ENCODE results near the gene WWOX. TPM values are rescaled to one million over a fixed set of nuclear protein-coding genes. Genes with fewer than 3 reads are reported as not detected.

Gene WWOX
- polyA plus RNA-seq, 1 donor (not counting 4 experiments of a cell fraction or from before 2014, with no cell fraction given), result 5.1 TPM

GRCh38 chr16:78364556-78364880, 265.1 kb downstream of the WWOX start:
- Histone ChIP-seq H3K9ac (ENCODE audit: control insufficient read depth, extremely low read depth, insufficient read depth, low read length) (no peak overlapping the region), H3K4me3 (ENCODE audit: control insufficient read depth in 2 of 3, extremely low read depth in 1 of 3, insufficient read depth in 2 of 3, low read depth in 1 of 3, low read length in 3 of 3) (no peak overlapping the region), H3K36me3 (ENCODE audit: control insufficient read depth in 2 of 2, extremely low read depth in 1 of 2, insufficient read depth in 2 of 2, low read length in 2 of 2) (no peaks in the 10 kb centered on the region), H3K79me2 (ENCODE audit: control insufficient read depth, insufficient read depth, low read length) (no peaks in the 10 kb centered on the region), H3K9me3 (ENCODE audit: control insufficient read depth, low read depth, low read length) (no peaks in the 10 kb centered on the region), H4K20me1 (ENCODE audit: control insufficient read depth, extremely low read depth, insufficient read depth, low read length) (no peaks in the 10 kb centered on the region), H3K4me1 (ENCODE audit: control insufficient read depth, extremely low read depth, insufficient read depth, low read length) (no peaks in the 10 kb centered on the region), H3K9me1 (ENCODE audit: control insufficient read depth, extremely low read depth, insufficient read depth, low read length) (no peaks in the 10 kb centered on the region), H3K27me3 (ENCODE audit: control insufficient read depth, extremely low read depth, insufficient read depth, low read length) (no peaks in the 10 kb centered on the region), H3K27ac (ENCODE audit: control insufficient read depth, insufficient read depth, low read length) (no peak overlapping the region), H3K4me2 (ENCODE audit: control insufficient read depth, extremely low read depth, insufficient read depth, low read depth, low read length) (no peak overlapping the region), H2AFZ (ENCODE audit: control insufficient read depth, low read length) (no peak overlapping the region)
- FAIRE-seq (no peak), DNase-seq (ENCODE audit: low read depth, low spot score) (no peak)
- dilution Hi-C loops (cut with MboI; ENCODE audit: extremely low pct_ligation_motif_present, low sequenced_read_pairs), result no loop called here
- TF ChIP-seq, protein P1, sequence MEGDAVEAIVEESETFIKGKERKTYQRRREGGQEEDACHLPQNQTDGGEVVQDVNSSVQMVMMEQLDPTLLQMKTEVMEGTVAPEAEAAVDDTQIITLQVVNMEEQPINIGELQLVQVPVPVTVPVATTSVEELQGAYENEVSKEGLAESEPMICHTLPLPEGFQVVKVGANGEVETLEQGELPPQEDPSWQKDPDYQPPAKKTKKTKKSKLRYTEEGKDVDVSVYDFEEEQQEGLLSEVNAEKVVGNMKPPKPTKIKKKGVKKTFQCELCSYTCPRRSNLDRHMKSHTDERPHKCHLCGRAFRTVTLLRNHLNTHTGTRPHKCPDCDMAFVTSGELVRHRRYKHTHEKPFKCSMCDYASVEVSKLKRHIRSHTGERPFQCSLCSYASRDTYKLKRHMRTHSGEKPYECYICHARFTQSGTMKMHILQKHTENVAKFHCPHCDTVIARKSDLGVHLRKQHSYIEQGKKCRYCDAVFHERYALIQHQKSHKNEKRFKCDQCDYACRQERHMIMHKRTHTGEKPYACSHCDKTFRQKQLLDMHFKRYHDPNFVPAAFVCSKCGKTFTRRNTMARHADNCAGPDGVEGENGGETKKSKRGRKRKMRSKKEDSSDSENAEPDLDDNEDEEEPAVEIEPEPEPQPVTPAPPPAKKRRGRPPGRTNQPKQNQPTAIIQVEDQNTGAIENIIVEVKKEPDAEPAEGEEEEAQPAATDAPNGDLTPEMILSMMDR (optimal IDR thresholded peaks at IDR 0.05 in 1 of 3, IDR thresholded peaks at IDR 0.05 in 1 of 3, conservative IDR thresholded peaks at IDR 0.05 in 1 of 3; ENCODE audit: extremely low read depth in 1 of 3, insufficient read depth in 2 of 3, low read length in 3 of 3), result no peak
- TF ChIP-seq EZH2 (IDR thresholded peaks at IDR 0.05; ENCODE audit: low read length), result no peak

DNA sequence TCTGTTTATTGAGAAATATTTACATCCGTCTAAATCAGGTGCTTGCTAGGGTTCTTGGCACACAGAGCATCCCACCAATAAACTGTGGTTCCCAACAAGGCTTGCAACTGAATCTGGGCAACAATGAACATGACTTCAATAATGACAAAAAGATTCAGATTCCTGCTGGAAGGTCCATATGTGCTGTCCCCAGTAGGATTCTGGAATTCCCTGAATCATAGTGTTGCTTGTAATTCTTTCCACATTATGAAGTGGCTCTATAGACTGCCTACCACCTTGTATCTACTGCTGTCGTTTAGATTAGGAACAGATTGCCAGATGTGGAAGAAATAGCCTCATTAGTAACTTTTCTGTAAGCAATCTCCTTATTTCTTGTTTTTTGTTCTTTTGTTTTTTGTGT, 265.9 kb downstream of the WWOX start:
- H3K9me3 ChIP-seq (ENCODE audit: control insufficient read depth, low read depth, low read length), result no peaks in the 10 kb centered on the region
- H3K27me3 ChIP-seq (ENCODE audit: control insufficient read depth, extremely low read depth, insufficient read depth, low read length), result no peaks in the 10 kb centered on the region
- dilution Hi-C loops (cut with MboI; ENCODE audit: extremely low pct_ligation_motif_present, low sequenced_read_pairs), result no loop called here
- no peaks in the 10 kb centered on the region for H3K36me3 ChIP-seq (ENCODE audit: control insufficient read depth in 2 of 2, extremely low read depth in 1 of 2, insufficient read depth in 2 of 2, low read length in 2 of 2)
- no peak overlapping the region for H2AFZ ChIP-seq (ENCODE audit: control insufficient read depth, low read length)
- H4K20me1 ChIP-seq (ENCODE audit: control insufficient read depth, extremely low read depth, insufficient read depth, low read length), result no peaks in the 10 kb centered on the region
- H3K9me1 ChIP-seq (ENCODE audit: control insufficient read depth, extremely low read depth, insufficient read depth, low read length), result no peaks in the 10 kb centered on the region
- no peak for TF ChIP-seq EZH2 (IDR thresholded peaks at IDR 0.05; ENCODE audit: low read length)
- TF ChIP-seq, protein P1 (optimal IDR thresholded peaks at IDR 0.05 in 1 of 3, IDR thresholded peaks at IDR 0.05 in 1 of 3, conservative IDR thresholded peaks at IDR 0.05 in 1 of 3; ENCODE audit: extremely low read depth in 1 of 3, insufficient read depth in 2 of 3, low read length in 3 of 3), result no peak
- no peaks in the 10 kb centered on the region for H3K4me1 ChIP-seq (ENCODE audit: control insufficient read depth, extremely low read depth, insufficient read depth, low read length)
- no peak for DNase-seq (ENCODE audit: low read depth, low spot score)
- H3K79me2 ChIP-seq (ENCODE audit: control insufficient read depth, insufficient read depth, low read length), result no peaks in the 10 kb centered on the region
- FAIRE-seq, result no peak
- no peak overlapping the region for H3K9ac ChIP-seq (ENCODE audit: control insufficient read depth, extremely low read depth, insufficient read depth, low read length)
- no peak overlapping the region for H3K4me3 ChIP-seq (ENCODE audit: control insufficient read depth in 2 of 3, extremely low read depth in 1 of 3, insufficient read depth in 2 of 3, low read depth in 1 of 3, low read length in 3 of 3)
- H3K27ac ChIP-seq (ENCODE audit: control insufficient read depth, insufficient read depth, low read length), result no peak overlapping the region
- H3K4me2 ChIP-seq (ENCODE audit: control insufficient read depth, extremely low read depth, insufficient read depth, low read depth, low read length), result no peak overlapping the region

All from keratinocyte (primary cell).